Activated gamma-delta T cell (primary cell): ENCODE data around the gene STPG1.

Source experiments
- DNase-seq: peaks from one replicate; lab custom pipeline; 2025; lab: John Stamatoyannopoulos, UW

STPG1 gene

GRCh38 chr1:24426744-24427544 is 13.4 kb upstream of the STPG1 start:
- no peak for DNase-seq

GRCh38 chr1:24425922-24426321 is 12.3 kb upstream of the STPG1 start:
- no peak for DNase-seq

DNA sequence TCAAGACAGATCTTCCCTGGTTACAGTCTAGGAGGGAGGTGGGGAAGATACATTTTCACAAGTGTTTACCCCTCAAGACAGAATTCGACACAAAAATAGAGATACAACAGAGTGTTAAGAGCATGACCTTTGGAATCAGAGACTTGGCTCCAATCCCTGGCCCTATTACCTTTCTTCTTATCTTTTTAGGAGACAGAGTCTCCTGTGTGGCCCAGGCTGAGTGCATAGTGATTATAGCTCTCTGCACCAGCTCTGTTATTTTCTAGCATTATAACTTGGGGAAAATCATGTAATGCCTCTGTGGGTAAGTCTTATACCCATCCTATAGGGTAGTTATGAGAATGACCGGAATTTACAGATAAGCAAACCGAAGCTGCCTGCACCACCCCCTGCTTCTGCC is 11.9 kb upstream of the STPG1 start:
- no peak for DNase-seq

- no peak for DNase-seq
Observed at GRCh38 chr1:24424990-24425389, 11.4 kb upstream of the STPG1 start.

- DNase-seq: no peak
Observed at GRCh38 chr1:24424207-24424606, 10.6 kb upstream of the STPG1 start.

DNA sequence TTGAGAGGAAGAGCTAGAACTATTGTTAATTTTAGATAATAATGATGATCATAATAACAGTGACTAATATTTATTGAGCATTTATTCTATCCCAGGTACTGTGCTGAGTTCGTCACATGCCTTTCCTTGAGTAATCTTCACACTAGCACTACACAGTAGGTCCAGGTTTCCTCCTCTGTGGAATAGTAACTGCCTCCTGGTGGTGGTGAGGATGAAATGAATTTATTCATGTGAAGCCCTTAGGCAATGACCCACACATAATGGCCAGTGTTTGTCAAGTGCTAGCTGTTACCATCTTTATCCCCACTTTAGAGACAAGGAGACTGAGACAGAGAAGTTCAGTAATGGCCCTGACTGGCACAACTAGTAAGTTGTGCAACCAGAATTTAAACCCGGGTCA is 7.9 kb upstream of the STPG1 start:
- no peak for DNase-seq

GRCh38 chr1:24420547-24420946 is 7.0 kb upstream of the STPG1 start:
- no peak for DNase-seq

DNA sequence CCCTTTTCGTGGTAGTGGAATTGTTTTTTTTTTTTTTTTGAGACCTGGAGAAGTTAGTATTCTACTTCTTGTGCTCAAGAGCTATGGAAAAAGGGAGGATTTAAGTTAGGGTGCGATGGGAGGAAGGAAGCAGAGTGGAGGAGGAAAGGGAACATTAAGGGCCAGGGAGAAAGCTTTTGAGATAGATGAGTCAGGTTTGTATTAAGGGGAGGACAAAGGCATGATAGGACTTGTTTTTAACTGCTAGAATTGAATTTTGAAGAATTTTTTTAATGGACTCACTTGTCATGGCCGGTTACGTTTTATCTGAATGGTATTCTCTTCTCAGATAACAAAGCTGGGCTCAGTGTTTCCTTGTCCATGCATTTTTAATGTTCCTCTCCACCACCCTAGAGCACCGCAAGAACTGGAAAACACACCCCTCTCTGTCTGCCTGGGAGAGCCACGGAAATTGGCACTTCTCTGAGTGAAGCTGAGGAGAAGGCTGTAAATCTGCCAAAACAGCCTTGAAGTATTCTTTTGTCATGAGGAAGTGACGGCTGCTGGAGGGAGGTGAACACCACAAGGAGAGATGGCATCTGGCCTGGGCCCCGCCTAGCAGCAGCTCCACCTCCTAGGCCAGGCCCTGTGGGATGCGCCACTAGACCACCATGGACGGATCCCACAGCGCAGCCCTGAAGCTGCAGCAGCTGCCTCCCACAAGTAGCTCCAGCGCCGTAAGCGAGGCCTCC is 5.5 kb upstream of the STPG1 start:
- DNase-seq: no peak

GRCh38 chr1:24417681-24418080 is 4.1 kb upstream of the STPG1 start:
- no peak for DNase-seq

GRCh38 chr1:24416666-24417391 is 3.2 kb upstream of the STPG1 start:
- DNase-seq: no peak

DNA sequence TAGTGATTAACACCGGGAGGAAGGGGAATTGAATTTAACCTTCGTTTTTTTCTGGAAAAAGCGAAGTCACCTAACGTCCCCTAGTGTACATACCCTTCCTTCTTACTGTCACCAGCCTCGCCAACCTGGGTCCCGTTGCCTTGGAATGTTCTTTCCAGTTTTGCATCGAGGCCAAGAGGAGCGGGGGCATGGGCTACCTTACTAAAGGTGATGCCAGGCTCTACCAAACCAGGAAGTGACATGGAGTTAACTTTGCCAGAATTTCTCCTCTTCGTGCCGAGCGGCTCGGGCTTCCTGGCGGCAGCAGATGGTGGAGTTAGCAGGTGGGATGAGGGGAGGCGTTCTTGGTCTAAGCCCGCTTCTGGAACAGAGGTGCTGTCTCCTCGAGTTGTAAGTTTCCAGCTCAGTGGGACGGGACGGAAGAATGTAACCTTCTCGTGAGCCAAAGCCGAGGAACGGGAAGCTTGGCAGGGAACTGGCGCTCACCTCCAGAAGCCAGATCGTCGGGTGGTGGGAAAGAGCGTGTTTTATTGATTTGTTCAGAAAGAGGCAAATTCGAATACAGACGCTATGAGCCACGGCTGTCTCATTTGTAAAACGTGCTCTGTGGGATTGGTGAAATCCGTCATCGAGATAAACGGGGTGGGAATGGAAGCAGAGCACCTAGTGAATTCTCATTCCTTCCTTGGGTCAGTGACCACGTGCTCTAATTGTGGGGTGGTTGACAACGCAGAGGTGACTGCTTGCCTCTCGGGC is 2.5 kb upstream of the STPG1 start:
- DNase-seq: no peak

- DNase-seq: peak; percentile 78
Observed at GRCh38 chr1:24415334-24415909, 1.8 kb upstream of the STPG1 start, which contains the start of gene NIPAL3. TSS of gene NIPAL3 (plus strand) at chr1:24415802. CDS start at chr1:24419548, 3,746 bp downstream.

- DNase-seq: no peak
Observed at GRCh38 chr1:24414775-24415333, 1.3 kb upstream of the STPG1 start.

DNA sequence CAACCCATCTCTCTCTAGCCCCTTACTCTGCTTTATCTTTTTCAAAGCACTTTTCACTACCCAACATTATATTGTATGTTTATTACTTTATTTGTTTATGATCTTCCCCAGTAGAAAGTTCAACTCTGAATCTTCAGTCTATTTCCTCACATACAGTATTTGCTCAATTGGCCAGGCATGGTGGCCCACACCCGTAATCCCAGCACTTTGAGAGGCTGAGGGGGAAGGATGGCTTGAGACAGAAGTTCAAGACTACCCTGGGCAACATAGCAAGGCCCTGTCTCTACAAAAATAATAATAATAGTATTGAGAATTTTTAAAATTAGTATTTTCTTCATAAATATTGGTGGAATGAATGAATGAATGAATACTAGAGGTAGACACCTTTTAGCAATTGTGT is 1.2 kb downstream of the STPG1 start:
- DNase-seq: no peak

DNA sequence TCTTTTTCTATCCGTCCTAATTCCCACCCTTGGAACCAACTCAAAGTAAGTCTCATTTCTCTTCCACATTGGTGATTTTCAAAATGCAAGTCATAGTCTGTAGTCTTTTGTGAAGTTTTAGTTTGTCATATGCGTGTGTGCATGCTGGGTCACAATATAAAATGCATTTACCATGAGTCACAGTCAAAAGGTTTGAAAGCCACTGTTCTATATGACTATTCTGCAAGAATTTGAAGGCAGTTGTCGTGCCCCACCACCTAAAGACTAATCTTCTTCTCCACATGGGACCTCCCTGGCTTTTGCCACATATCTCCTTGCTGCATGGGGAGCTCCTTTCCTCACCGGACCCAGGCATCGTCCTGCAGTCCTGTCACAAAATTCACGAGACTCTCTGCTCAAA is 1.6 kb downstream of the STPG1 start:
- no peak for DNase-seq

GRCh38 chr1:24410750-24411149 is 2.8 kb downstream of the STPG1 start:
- DNase-seq: no peak

GRCh38 chr1:24409535-24409934 is 4.0 kb downstream of the STPG1 start:
- DNase-seq: no peak

DNA sequence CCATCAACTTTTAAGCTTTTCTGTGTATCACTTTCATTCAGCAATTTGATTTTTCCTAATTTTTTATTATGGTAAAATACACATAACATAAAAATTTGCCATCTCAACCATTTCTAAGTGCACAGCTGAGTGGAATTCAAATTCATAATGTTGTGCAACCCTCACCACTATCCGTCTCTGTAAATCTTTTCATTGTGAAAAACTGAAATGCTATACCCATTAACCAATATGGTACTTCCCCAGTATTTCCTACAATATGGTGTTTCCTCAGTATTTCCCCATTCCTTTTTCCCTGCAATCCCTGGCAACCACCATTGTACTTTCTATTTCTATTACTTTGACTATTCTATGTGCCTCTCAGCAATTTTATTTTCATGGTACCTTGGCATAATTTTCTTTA is 6.8 kb downstream of the STPG1 start:
- no peak for DNase-seq

- DNase-seq: no peak
Observed at GRCh38 chr1:24403806-24404205, 9.8 kb downstream of the STPG1 start.

GRCh38 chr1:24400065-24400464 is 13.5 kb downstream of the STPG1 start:
- no peak for DNase-seq

GRCh38 chr1:24393892-24394291 is 19.7 kb downstream of the STPG1 start:
- DNase-seq: no peak
